Left ventricle myocardium inferior (tissue), 1 donor: ENCODE data around the gene COLGALT1. TPM values are rescaled to one million over a fixed set of nuclear protein-coding genes. Genes with fewer than 3 reads are reported as not detected.

Experiments used
- DNase-seq: peaks from one replicate; pipeline ENCODE4 v3.0.0-alpha.2; 2020
- H3K27ac ChIP-seq: fragments of 200-600 bp; replicated peaks from 2 replicates; pipeline ENCODE4 v1.8.0; 2021
- H3K27me3 ChIP-seq: fragments of 200-600 bp; 2 replicates; pipeline ENCODE4 v1.8.0; 2021; ENCODE audit warnings: low read depth
- H3K36me3 ChIP-seq: fragments of 200-600 bp; 2 replicates; pipeline ENCODE4 v1.8.0; 2021
- H3K4me1 ChIP-seq: fragments of 200-600 bp; 2 replicates; pipeline ENCODE4 v1.8.0; 2021
- H3K4me3 ChIP-seq: fragments of 200-600 bp; 2 replicates; pipeline ENCODE4 v1.8.0; 2021; ENCODE audit warnings: mild to moderate bottlenecking, moderate library complexity
- H3K9me3 ChIP-seq: fragments of 200-600 bp; replicated peaks from 2 replicates; pipeline ENCODE4 v1.8.0; 2021
- CTCF ChIP-seq: fragments of 200-600 bp; IDR thresholded peaks from 2 replicates; pipeline ENCODE4 v1.8.0; 2021; ENCODE audit warnings: antibody characterized with exemption, mild to moderate bottlenecking, borderline replicate concordance
- intact Hi-C: fragments of 100-400 bp; cut with micrococcal nuclease; formaldehyde crosslinking; loops from one replicate; pipeline ENCODE4 v1.11.0; 2022
- total RNA-seq: library from RNA; stranded (reverse); fragmentation: NEBNext Ultra II Directional; extraction: Animal tissue kit (Norgen Biotek cat#: 25700); gene quantifications from one replicate; pipeline ENCODE4 v1.2.1, GENCODE V29; 2021
- donor health status: DM: no; HTN: yes; CAD: no; lungs with severe emphysema.

The COLGALT1 gene
- total RNA-seq, 1 donor from 2014 or later = 31.2 TPM

GRCh38 chr19:17528610-17529009 lies 26.8 kb upstream of the COLGALT1 start:
- Histone ChIP-seq H3K27me3 (peaks cover 88% of the 10 kb centered on the region), H3K36me3 (no peaks in the 10 kb centered on the region), H3K27ac (no peak overlapping the region), H3K9me3 (peaks cover 10% of the 10 kb centered on the region), H3K4me1 (peaks cover 2% of the 10 kb centered on the region), H3K4me3 (no peak overlapping the region)
- intact Hi-C loops = no loop called here
- TF ChIP-seq CTCF = no peak
- DNase-seq = no peak

GRCh38 chr19:17529239-17530158 lies 25.9 kb upstream of the COLGALT1 start:
- peaks cover 10% of the 10 kb centered on the region for H3K9me3 ChIP-seq
- no peak for DNase-seq
- H3K36me3 ChIP-seq = no peaks in the 10 kb centered on the region
- H3K4me3 ChIP-seq = no peak overlapping the region
- peaks cover 92% of the 10 kb centered on the region for H3K27me3 ChIP-seq
- TF ChIP-seq CTCF = no peak
- H3K27ac ChIP-seq = no peak overlapping the region
- no peaks in the 10 kb centered on the region for H3K4me1 ChIP-seq
- intact Hi-C loops = no loop called here

GRCh38 chr19:17530586-17530985 lies 24.9 kb upstream of the COLGALT1 start:
- no peak for DNase-seq
- Histone ChIP-seq H3K9me3 (peaks cover 10% of the 10 kb centered on the region), H3K27me3 (peaks cover 88% of the 10 kb centered on the region), H3K27ac (no peak overlapping the region), H3K4me3 (no peak overlapping the region), H3K36me3 (no peaks in the 10 kb centered on the region), H3K4me1 (no peaks in the 10 kb centered on the region)
- TF ChIP-seq CTCF = no peak
- intact Hi-C loops = no loop called here

- intact Hi-C loops = no loop called here
- Histone ChIP-seq H3K4me3 (no peak overlapping the region), H3K4me1 (no peaks in the 10 kb centered on the region), H3K27ac (no peak overlapping the region), H3K27me3 (peaks cover 87% of the 10 kb centered on the region), H3K9me3 (peaks cover 10% of the 10 kb centered on the region), H3K36me3 (no peaks in the 10 kb centered on the region)
- TF ChIP-seq CTCF = no peak
- DNase-seq = no peak
Measured at GRCh38 chr19:17532116-17532515, 23.3 kb upstream of the COLGALT1 start.

DNA sequence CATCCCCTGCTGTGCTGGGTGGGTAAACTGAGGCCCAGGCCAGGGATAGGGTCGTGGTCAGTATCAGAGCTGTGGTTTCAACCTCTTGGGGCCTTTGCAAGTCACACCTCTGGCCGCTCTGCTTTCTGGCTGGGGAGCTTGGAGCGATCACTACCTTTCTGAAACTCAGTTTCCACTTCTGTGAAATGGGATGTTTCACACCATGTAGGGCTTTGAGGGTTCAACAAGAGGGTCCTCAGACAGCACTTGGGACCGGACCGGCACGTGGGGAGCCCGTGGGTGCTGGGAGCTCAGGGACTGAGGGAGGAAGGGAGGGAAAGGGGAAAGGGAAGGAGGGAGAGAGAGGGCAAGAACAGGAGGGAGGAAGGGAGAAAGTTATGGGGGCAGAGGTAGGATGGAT lies 22.9 kb upstream of the COLGALT1 start:
- Histone ChIP-seq H3K9me3 (peaks cover 10% of the 10 kb centered on the region), H3K27ac (no peak overlapping the region), H3K36me3 (no peaks in the 10 kb centered on the region), H3K4me1 (no peaks in the 10 kb centered on the region), H3K27me3 (peaks cover 87% of the 10 kb centered on the region), H3K4me3 (no peak overlapping the region)
- no peak for DNase-seq
- TF ChIP-seq CTCF = no peak
- intact Hi-C loops = no loop called here
